Measurements from ENCODE around the gene RAP1GAP2. TPM values are rescaled to one million over a fixed set of nuclear protein-coding genes. Genes with fewer than 3 reads are reported as not detected.

Gene RAP1GAP2
- total RNA-seq, 2 experiments from 2014 or later: 0.31 to 0.50 TPM

DNA sequence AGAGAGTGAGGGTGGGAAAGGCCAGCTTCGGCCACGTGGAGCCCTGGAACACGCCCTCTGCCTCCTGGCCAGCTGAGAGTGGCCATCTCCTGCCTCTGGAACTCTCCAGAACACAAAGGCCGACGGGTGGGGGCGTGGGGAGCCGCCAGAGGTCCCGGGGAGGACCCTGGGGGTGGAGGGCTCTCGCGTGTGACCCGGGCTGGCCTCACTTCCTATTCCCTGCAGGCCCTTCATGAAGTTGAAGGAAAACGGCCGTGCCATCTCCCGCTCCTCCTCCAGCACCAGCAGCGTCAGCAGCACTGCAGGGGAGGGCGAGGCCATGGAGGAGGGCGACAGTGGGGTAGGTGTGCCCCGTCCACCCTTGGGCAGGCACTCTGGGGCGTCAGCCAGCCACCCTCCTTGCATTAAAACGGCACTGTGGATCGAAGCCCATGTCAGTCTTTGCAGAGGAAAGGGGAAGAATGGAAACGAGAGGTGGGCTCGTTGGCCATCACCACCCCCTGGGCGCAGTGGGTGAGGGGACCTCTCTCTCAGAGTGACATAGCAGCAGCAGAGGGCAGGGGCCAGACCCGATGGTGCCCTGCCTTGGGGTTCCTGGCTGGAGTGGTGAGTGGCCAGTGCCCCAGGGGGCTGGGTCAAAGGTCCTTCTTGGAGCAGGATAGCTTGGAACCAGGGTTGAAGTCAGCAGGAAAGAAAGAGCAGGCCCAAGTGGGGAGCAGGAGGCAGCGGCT, 230.1 kb downstream of the RAP1GAP2 start:
- Mint-ChIP-seq H3K27me3 (no peaks in the 10 kb centered on the region), H3K27ac (no peak overlapping the region), H3K4me1 (ENCODE audit: low read depth) (no peaks in the 10 kb centered on the region), H3K9me3 (peaks cover 11% of the 10 kb centered on the region), H3K4me3 (no peak overlapping the region), H3K36me3 (ENCODE audit: low read depth) (peaks cover 20% of the 10 kb centered on the region)
- DNase-seq (no peak), ATAC-seq (no peak)
- TF ChIP-seq, protein P1, sequence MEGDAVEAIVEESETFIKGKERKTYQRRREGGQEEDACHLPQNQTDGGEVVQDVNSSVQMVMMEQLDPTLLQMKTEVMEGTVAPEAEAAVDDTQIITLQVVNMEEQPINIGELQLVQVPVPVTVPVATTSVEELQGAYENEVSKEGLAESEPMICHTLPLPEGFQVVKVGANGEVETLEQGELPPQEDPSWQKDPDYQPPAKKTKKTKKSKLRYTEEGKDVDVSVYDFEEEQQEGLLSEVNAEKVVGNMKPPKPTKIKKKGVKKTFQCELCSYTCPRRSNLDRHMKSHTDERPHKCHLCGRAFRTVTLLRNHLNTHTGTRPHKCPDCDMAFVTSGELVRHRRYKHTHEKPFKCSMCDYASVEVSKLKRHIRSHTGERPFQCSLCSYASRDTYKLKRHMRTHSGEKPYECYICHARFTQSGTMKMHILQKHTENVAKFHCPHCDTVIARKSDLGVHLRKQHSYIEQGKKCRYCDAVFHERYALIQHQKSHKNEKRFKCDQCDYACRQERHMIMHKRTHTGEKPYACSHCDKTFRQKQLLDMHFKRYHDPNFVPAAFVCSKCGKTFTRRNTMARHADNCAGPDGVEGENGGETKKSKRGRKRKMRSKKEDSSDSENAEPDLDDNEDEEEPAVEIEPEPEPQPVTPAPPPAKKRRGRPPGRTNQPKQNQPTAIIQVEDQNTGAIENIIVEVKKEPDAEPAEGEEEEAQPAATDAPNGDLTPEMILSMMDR (IDR thresholded peaks at IDR 0.05): no peak
- POLR2A ChIA-PET: no interaction called here
- CTCF ChIA-PET: interaction anchor here (1.4 kb wide), 1 partner anchor 178 kb away, joined by 4 read pairs; no protein-coding TSS in a partner anchor
- intact Hi-C loops (cut with micrococcal nuclease): no loop called here

- no peak overlapping the region for H3K4me3 Mint-ChIP-seq
- no peaks in the 10 kb centered on the region for H3K4me1 Mint-ChIP-seq (ENCODE audit: low read depth)
- DNase-seq (no peak), ATAC-seq (no peak)
- peaks cover 15% of the 10 kb centered on the region for H3K36me3 Mint-ChIP-seq (ENCODE audit: low read depth)
- peaks cover 9% of the 10 kb centered on the region for H3K9me3 Mint-ChIP-seq
- POLR2A ChIA-PET: no interaction called here
- H3K27me3 Mint-ChIP-seq: no peaks in the 10 kb centered on the region
- H3K27ac Mint-ChIP-seq: no peak overlapping the region
- intact Hi-C loops (cut with micrococcal nuclease): no loop called here
- TF ChIP-seq, protein P1 (IDR thresholded peaks at IDR 0.05): no peak
- CTCF ChIA-PET: interaction anchor here (1.4 kb wide), 1 partner anchor 179 kb away, joined by 4 read pairs; no protein-coding TSS in a partner anchor
Observed at GRCh38 chr17:3026856-3027751, 230.9 kb downstream of the RAP1GAP2 start.

- CTCF ChIA-PET: interaction anchor here (1.4 kb wide), 1 partner anchor 180 kb away, joined by 4 read pairs; no protein-coding TSS in a partner anchor
- H3K36me3 Mint-ChIP-seq (ENCODE audit: low read depth): peaks cover 7% of the 10 kb centered on the region
- POLR2A ChIA-PET: no interaction called here
- TF ChIP-seq, protein P1 (IDR thresholded peaks at IDR 0.05): no peak
- H3K9me3 Mint-ChIP-seq: peaks cover 4% of the 10 kb centered on the region
- no peak overlapping the region for H3K4me3 Mint-ChIP-seq
- no peaks in the 10 kb centered on the region for H3K27me3 Mint-ChIP-seq
- no peaks in the 10 kb centered on the region for H3K4me1 Mint-ChIP-seq (ENCODE audit: low read depth)
- H3K27ac Mint-ChIP-seq: no peak overlapping the region
- ATAC-seq (no peak), DNase-seq (no peak)
- intact Hi-C loops (cut with micrococcal nuclease): no loop called here
Observed at GRCh38 chr17:3027786-3028532, 231.7 kb downstream of the RAP1GAP2 start.

- H3K36me3 Mint-ChIP-seq (ENCODE audit: low read depth): no peaks in the 10 kb centered on the region
- no peaks in the 10 kb centered on the region for H3K9me3 Mint-ChIP-seq
- ChIA-PET POLR2A (no interaction called here), CTCF (no interaction called here)
- no peak for ATAC-seq
- H3K27ac Mint-ChIP-seq: no peak overlapping the region
- H3K27me3 Mint-ChIP-seq: no peaks in the 10 kb centered on the region
- H3K4me1 Mint-ChIP-seq (ENCODE audit: low read depth): no peaks in the 10 kb centered on the region
- TF ChIP-seq, protein P1 (IDR thresholded peaks at IDR 0.05): no peak
- no peak overlapping the region for H3K4me3 Mint-ChIP-seq
- intact Hi-C loops (cut with micrococcal nuclease): no loop called here
- no peak for DNase-seq
Observed at GRCh38 chr17:3029213-3029913, 233.1 kb downstream of the RAP1GAP2 start.

All from activated CD8-positive, alpha-beta T cell treated with anti-CD3 and anti-CD28 coated beads for 36 hours (primary cell).